Upper lobe of left lung (tissue), 4 donors: ENCODE data around the gene SRC.

Experiments used
- POLR2A ChIP-seq, 4 donors: fragments of 450-650 bp; IDR thresholded peaks; one replicate each; pipeline ENCODE4 v1.5.1; 2016 to 2017; ENCODE audit warnings: antibody characterized with exemption in 4 of 4, mild to moderate bottlenecking in 2 of 4
- TF ChIP-seq, protein P1 (sequence below), 6 experiments: fragments of 450-650 bp in 4 of 6; fragments of 200-600 bp in 2 of 6; sonication (generic) in 2 of 6; IDR thresholded peaks; one replicate each; pipeline ENCODE4 v1.5.1; 2016 to 2019; ENCODE audit warnings: antibody characterized with exemption in 6 of 6

DNA sequence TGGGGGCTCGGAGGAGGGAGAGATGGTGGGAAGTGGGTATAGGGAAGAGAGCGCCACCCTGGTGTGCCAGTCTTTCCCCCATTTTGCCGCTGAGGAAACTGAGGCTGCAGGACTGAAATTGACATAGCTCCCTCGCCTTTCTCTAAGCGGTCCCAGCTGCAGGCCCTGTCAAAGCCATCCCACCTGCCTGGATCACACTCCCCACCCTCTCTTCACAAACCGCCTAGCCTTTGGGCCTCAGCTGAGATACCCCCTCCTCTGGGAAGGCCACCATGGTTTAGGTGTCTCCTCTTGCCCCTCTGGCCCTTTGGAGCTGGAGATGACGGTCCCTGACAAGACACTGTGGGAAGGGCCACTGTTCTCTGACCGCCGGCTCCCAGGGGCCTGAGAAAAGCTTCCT, 16.9 kb downstream of the SRC start:
- TF ChIP-seq POLR2A (IDR thresholded peaks at IDR 0.05) = no peak
- TF ChIP-seq, protein P1, sequence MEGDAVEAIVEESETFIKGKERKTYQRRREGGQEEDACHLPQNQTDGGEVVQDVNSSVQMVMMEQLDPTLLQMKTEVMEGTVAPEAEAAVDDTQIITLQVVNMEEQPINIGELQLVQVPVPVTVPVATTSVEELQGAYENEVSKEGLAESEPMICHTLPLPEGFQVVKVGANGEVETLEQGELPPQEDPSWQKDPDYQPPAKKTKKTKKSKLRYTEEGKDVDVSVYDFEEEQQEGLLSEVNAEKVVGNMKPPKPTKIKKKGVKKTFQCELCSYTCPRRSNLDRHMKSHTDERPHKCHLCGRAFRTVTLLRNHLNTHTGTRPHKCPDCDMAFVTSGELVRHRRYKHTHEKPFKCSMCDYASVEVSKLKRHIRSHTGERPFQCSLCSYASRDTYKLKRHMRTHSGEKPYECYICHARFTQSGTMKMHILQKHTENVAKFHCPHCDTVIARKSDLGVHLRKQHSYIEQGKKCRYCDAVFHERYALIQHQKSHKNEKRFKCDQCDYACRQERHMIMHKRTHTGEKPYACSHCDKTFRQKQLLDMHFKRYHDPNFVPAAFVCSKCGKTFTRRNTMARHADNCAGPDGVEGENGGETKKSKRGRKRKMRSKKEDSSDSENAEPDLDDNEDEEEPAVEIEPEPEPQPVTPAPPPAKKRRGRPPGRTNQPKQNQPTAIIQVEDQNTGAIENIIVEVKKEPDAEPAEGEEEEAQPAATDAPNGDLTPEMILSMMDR (IDR thresholded peaks at IDR 0.05) = no peak
